HepG2 (cell line): ENCODE measurements around the gene PFDN5. TPM values are rescaled to one million over a fixed set of nuclear protein-coding genes. Genes with fewer than 3 reads are reported as not detected.

ENCODE experiments used
- CENPT ChIP-seq: sonication (generic); formaldehyde crosslinking; IDR thresholded peaks from 2 replicates; pipeline ENCODE4 v1.8.0; 2022; ENCODE audit warnings: low read depth, mild to moderate bottlenecking, moderate library complexity, missing genetic modification reagents
- EP300 ChIP-seq, 3 experiments: sonication (generic) in 1 of 3; formaldehyde crosslinking in 1 of 3; IDR thresholded peaks; 2 replicates each; pipeline versions ENCODE4 v1.5.1 to v1.6.1; 2011 to 2020; ENCODE audit warnings: low read depth in 2 of 3, low read length in 2 of 3, borderline replicate concordance in 1 of 3, improper control_type of control experiment in 1 of 3, mild to moderate bottlenecking in 1 of 3, missing genetic modification reagents in 1 of 3, moderate library complexity in 1 of 3
- HDAC6 ChIP-seq: fragments of 200-600 bp; sonication (generic); IDR thresholded peaks from 2 replicates; pipeline ENCODE4 v1.7.0; 2017; ENCODE audit warnings: mild to moderate bottlenecking, antibody characterized with exemption, low read length, low read depth
- ISX ChIP-seq: sonication (generic); formaldehyde crosslinking; conservative IDR thresholded peaks from 2 replicates; pipeline ENCODE4 v1.5.0; 2020; ENCODE audit warnings: missing genetic modification reagents
- MEIS1 ChIP-seq: sonication (generic); formaldehyde crosslinking; IDR thresholded peaks from 2 replicates; pipeline ENCODE4 v1.9.0; 2021; ENCODE audit warnings: mild to moderate bottlenecking, missing genetic modification reagents, moderate library complexity, borderline replicate concordance
- RBM39 ChIP-seq: fragments of 200-400 bp; formaldehyde crosslinking; IDR thresholded peaks from one replicate; pipeline ENCODE4 v1.6.1; 2018; ENCODE audit warnings: antibody characterized with exemption, mild to moderate bottlenecking, low read depth, low read length; ENCODE audit not compliant: poor library complexity, severe bottlenecking
- ZBTB44 ChIP-seq: sonication (generic); formaldehyde crosslinking; IDR thresholded peaks from 2 replicates; pipeline ENCODE4 v1.4.0; 2020; ENCODE audit warnings: missing genetic modification reagents
- ZFAT ChIP-seq: sonication (generic); formaldehyde crosslinking; conservative IDR thresholded peaks from 2 replicates; pipeline ENCODE4 v1.8.1; 2023; ENCODE audit warnings: missing genetic modification reagents, inconsistent platforms
- ZNF407 ChIP-seq: sonication (generic); formaldehyde crosslinking; IDR thresholded peaks from one replicate; pipeline ENCODE4 v1.5.1; 2020; ENCODE audit warnings: mild to moderate bottlenecking, missing genetic modification reagents; ENCODE audit errors: not compliant biosample characterization
- ZNF850 ChIP-seq: sonication (generic); formaldehyde crosslinking; conservative IDR thresholded peaks from 2 replicates; pipeline ENCODE4 v1.9.0; 2021; ENCODE audit warnings: mild to moderate bottlenecking, missing genetic modification reagents
- polyA plus RNA-seq, 8 experiments: library from polyadenylated mRNA; depleted of rRNA in 3 of 8; stranded (reverse) in 7 of 8; unstranded in 1 of 8; fragments of >200 nt; fragmentation: Illumina TruSeq in 4 of 8; extraction: Trizol in 4 of 8; gene quantifications; 2 replicates each; pipeline versions ENCODE4 v1.2.1 to v1.2.3, GENCODE V29; 2011 to 2016; ENCODE audit warnings: low read depth in 4 of 8, missing spikeins in 1 of 8, mixed read lengths in 1 of 8; ENCODE audit not compliant: insufficient read depth in 1 of 8
- total RNA-seq, 5 experiments: library from RNA; depleted of rRNA; stranded (reverse); fragments of >200 nt; fragmentation: Illumina TruSeq; extraction: Trizol; gene quantifications; 2 replicates each; pipeline ENCODE4 v1.2.3, GENCODE V29; 2016; ENCODE audit warnings: low read depth in 1 of 5
- TF ChIP-seq, protein P1 (sequence below): sonication (generic); formaldehyde crosslinking; IDR thresholded peaks from 2 replicates; pipeline ENCODE4 v1.4.0; 2020; ENCODE audit warnings: mild to moderate bottlenecking, missing genetic modification reagents

Gene PFDN5
- total and polyA plus RNA-seq, 2 of the 13 experiments (the other 11 are each of a cell fraction or from before 2014, with no cell fraction given) = 449 to 462 TPM

DNA sequence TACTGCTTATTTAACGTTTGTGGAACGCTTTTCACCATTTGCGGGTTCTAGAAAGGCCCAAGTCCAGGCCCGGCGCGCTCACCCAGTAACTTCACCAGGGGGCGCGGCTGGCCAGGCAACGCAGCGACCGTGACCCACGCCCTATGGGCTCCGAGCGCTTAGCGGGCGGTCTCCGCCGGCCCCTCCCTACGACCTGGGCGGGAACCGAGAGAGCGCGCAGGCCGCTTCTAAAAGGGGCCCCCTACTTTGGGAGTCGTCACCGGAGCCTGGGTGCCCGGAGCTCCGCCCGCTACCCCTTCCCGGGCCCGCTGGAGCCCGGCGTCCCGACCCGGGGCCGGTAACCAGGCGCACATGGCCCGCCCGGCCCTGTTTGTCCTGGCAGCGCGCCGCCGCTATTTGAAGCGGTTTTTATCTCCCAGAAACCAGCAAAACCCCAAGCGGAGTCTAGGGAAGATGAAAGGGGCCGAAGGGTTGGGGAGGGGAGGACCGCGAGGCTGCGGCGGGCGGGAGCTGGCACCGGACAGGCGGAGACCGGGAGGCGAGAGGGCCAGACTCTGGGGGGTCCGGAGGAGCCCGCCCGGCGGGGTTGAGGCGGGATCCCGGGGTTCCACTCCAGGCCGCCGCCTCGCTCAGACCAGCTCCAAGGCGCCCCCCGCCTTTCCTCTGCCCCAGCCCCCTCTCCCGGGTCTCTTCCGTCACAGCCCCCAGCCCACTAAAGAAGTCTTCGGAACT is 29.6 kb downstream of the PFDN5 start (continued):
- TF ChIP-seq RBM39 (peak; percentile 48), CENPT (CRISPR knock-in tag) (no peak), ZFAT (CRISPR knock-in tag) (0 out of 2 replicates have a peak, but pooled peaks have one; percentile 18), EP300 (IDR thresholded peaks at IDR 0.05; ENCODE audit: low read depth in 2 of 2, low read length in 2 of 2) (0 out of 4 replicates have a peak, but pooled peaks of 1 of the 2 experiments have one; percentile 23), EP300 (CRISPR knock-in tag; IDR thresholded peaks at IDR 0.05; ENCODE audit: borderline replicate concordance) (no peak; the same call in 1 of the 2 replicates), ZNF407 (CRISPR knock-in tag) (peak; percentile 80), MEIS1 (CRISPR knock-in tag) (peak; percentile 42; the same call in 1 of the 2 replicates), ZBTB44 (CRISPR knock-in tag) (no peak), HDAC6 (no peak), ISX (CRISPR knock-in tag) (no peak), ZNF850 (CRISPR knock-in tag) (no peak; the same call in 1 of the 2 replicates)
- TF ChIP-seq, protein P1, sequence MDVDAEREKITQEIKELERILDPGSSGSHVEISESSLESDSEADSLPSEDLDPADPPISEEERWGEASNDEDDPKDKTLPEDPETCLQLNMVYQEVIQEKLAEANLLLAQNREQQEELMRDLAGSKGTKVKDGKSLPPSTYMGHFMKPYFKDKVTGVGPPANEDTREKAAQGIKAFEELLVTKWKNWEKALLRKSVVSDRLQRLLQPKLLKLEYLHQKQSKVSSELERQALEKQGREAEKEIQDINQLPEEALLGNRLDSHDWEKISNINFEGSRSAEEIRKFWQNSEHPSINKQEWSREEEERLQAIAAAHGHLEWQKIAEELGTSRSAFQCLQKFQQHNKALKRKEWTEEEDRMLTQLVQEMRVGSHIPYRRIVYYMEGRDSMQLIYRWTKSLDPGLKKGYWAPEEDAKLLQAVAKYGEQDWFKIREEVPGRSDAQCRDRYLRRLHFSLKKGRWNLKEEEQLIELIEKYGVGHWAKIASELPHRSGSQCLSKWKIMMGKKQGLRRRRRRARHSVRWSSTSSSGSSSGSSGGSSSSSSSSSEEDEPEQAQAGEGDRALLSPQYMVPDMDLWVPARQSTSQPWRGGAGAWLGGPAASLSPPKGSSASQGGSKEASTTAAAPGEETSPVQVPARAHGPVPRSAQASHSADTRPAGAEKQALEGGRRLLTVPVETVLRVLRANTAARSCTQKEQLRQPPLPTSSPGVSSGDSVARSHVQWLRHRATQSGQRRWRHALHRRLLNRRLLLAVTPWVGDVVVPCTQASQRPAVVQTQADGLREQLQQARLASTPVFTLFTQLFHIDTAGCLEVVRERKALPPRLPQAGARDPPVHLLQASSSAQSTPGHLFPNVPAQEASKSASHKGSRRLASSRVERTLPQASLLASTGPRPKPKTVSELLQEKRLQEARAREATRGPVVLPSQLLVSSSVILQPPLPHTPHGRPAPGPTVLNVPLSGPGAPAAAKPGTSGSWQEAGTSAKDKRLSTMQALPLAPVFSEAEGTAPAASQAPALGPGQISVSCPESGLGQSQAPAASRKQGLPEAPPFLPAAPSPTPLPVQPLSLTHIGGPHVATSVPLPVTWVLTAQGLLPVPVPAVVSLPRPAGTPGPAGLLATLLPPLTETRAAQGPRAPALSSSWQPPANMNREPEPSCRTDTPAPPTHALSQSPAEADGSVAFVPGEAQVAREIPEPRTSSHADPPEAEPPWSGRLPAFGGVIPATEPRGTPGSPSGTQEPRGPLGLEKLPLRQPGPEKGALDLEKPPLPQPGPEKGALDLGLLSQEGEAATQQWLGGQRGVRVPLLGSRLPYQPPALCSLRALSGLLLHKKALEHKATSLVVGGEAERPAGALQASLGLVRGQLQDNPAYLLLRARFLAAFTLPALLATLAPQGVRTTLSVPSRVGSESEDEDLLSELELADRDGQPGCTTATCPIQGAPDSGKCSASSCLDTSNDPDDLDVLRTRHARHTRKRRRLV = peak; percentile 71; the same call in 1 of the 2 replicates
